ENCODE measurements around the gene CPXM2. TPM values are rescaled to one million over a fixed set of nuclear protein-coding genes. Genes with fewer than 3 reads are reported as not detected.

CPXM2 gene
- polyA plus RNA-seq, 1 of the 3 experiments (the other 2 are of a cell fraction) = not detected

DNA sequence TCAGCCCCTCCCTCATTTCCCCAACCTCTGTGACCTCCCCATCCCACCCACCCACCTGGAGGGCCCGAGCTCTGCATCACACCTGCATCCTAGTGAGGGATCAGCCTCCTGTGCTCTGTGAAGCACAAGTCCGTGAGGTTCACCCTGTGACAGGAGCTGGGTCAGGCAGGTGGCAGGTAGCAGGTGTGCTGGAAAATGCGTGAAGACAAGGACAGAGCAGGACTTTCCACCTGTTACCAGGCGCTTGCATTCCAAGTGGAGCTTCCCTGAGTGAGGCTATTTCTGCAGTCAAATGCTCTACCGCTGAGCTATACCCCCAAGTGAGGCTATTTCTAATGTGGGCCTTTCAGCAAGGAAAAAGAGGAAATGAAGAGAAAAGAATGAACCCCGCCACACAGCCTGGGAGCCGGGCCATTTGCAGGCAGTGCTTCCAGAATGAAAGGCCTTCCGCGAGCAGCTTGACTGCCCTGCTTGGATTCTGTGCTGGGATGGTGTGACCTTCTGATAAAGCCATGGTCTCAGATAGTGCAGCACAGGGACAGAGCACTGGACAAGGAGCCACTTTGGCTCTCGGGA lies 13.3 kb upstream of the CPXM2 start (continued):
- TF ChIP-seq, protein P1, sequence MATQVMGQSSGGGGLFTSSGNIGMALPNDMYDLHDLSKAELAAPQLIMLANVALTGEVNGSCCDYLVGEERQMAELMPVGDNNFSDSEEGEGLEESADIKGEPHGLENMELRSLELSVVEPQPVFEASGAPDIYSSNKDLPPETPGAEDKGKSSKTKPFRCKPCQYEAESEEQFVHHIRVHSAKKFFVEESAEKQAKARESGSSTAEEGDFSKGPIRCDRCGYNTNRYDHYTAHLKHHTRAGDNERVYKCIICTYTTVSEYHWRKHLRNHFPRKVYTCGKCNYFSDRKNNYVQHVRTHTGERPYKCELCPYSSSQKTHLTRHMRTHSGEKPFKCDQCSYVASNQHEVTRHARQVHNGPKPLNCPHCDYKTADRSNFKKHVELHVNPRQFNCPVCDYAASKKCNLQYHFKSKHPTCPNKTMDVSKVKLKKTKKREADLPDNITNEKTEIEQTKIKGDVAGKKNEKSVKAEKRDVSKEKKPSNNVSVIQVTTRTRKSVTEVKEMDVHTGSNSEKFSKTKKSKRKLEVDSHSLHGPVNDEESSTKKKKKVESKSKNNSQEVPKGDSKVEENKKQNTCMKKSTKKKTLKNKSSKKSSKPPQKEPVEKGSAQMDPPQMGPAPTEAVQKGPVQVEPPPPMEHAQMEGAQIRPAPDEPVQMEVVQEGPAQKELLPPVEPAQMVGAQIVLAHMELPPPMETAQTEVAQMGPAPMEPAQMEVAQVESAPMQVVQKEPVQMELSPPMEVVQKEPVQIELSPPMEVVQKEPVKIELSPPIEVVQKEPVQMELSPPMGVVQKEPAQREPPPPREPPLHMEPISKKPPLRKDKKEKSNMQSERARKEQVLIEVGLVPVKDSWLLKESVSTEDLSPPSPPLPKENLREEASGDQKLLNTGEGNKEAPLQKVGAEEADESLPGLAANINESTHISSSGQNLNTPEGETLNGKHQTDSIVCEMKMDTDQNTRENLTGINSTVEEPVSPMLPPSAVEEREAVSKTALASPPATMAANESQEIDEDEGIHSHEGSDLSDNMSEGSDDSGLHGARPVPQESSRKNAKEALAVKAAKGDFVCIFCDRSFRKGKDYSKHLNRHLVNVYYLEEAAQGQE (IDR thresholded peaks at IDR 0.05; ENCODE audit: low read depth, low read length) = no peak
- no peak for TF ChIP-seq TAF1 (IDR thresholded peaks at IDR 0.05; ENCODE audit: borderline replicate concordance, low read depth, low read length)

- H3K4me3 ChIP-seq (ENCODE audit: low read depth in 2 of 2, low read length in 1 of 2) = no peak overlapping the region
- H3K9ac ChIP-seq = no peak overlapping the region
- ChIA-PET CTCF (interaction anchor here (1.3 to 2.9 kb wide), 2 partner anchors 63 to 321 kb away, joined by 5 to 7 read pairs; no protein-coding TSS in a partner anchor), POLR2A (no interaction called here)
- no peaks in the 10 kb centered on the region for H3K9me3 ChIP-seq
- no peaks in the 10 kb centered on the region for H3K79me2 ChIP-seq (ENCODE audit: insufficient read depth)
- no peak overlapping the region for H3K4me2 ChIP-seq
- no peak for TF ChIP-seq MEF2A (IDR thresholded peaks at IDR 0.05; ENCODE audit: borderline replicate concordance, low read depth)
- TF ChIP-seq MAX (IDR thresholded peaks at IDR 0.05; ENCODE audit: low read depth) = no peak
- TF ChIP-seq POLR2AphosphoS5 (IDR thresholded peaks at IDR 0.05; ENCODE audit: low read depth, low read length) = no peak
- TF ChIP-seq, protein P1 (IDR thresholded peaks at IDR 0.05; ENCODE audit: low read depth, low read length) = no peak
- no peak for TF ChIP-seq CHD2 (IDR thresholded peaks at IDR 0.05; ENCODE audit: low read length, partially characterized antibody)
- no peaks in the 10 kb centered on the region for H3K9me2 ChIP-seq
- no peaks in the 10 kb centered on the region for H3K36me3 ChIP-seq (replicated peaks in 1 of 2; ENCODE audit: control insufficient read depth in 1 of 2, insufficient read depth in 2 of 2, low read length in 1 of 2)
- no peaks in the 10 kb centered on the region for H3K4me1 ChIP-seq (ENCODE audit: control insufficient read depth in 1 of 2, insufficient read depth in 2 of 2, low read depth in 1 of 2, low read length in 1 of 2)
- 16% methylated on average over 5 of the region's 5 CpGs for WGBS (ENCODE audit: low lambda C conversion rate)
- no peak overlapping the region for H2AFZ ChIP-seq (ENCODE audit: low read depth)
- DNase-seq = no peak
- H3K27me3 ChIP-seq (ENCODE audit: insufficient read depth) = no peaks in the 10 kb centered on the region
- H4K20me1 ChIP-seq (ENCODE audit: insufficient read depth) = no peaks in the 10 kb centered on the region
- no peak overlapping the region for H3K27ac ChIP-seq (ENCODE audit: low read depth in 2 of 2, low read length in 1 of 2)
- no peaks in the 10 kb centered on the region for H3F3A ChIP-seq (replicated peaks; ENCODE audit: insufficient read depth)
These were observed 12.0 kb upstream of the CPXM2 start for GRCh38 chr10:123903621-123904020.

All from SK-N-SH (cell line).